ENCODE measurements around the gene CFTR. TPM values are rescaled to one million over a fixed set of nuclear protein-coding genes. Genes with fewer than 3 reads are reported as not detected.

Gene CFTR
- total and polyA plus RNA-seq, 9 of the 15 experiments (the other 6 are each of a cell fraction or from before 2014, with no cell fraction given), result 0.20 TPM; not detected in 8

- no peak for TF ChIP-seq REST (IDR thresholded peaks at IDR 0.05; ENCODE audit: borderline replicate concordance)
- no peak for TF ChIP-seq REST (CRISPR knock-in tag; IDR thresholded peaks at IDR 0.05; ENCODE audit: low read depth)
- no peak for TF ChIP-seq CREB3L1 (IDR thresholded peaks at IDR 0.05; ENCODE audit: borderline replicate concordance, low read depth)
- no peak for TF ChIP-seq ZNF398 (CRISPR knock-in tag; IDR thresholded peaks at IDR 0.05)
- no peak for TF ChIP-seq JUN (IDR thresholded peaks at IDR 0.05; ENCODE audit: borderline replicate concordance, low read depth, low read length)
- no peak for TF ChIP-seq JUN (CRISPR knock-in tag; IDR thresholded peaks at IDR 0.05; ENCODE audit: borderline replicate concordance)
- TF ChIP-seq RBM22 (IDR thresholded peaks at IDR 0.05; ENCODE audit: low read depth, low read length, poor library complexity, severe bottlenecking), result no peak
- TF ChIP-seq ZFP1 (CRISPR knock-in tag; IDR thresholded peaks at IDR 0.05), result no peak
- no peak for TF ChIP-seq HDAC8 (tag; IDR thresholded peaks at IDR 0.05)
Observed at GRCh38 chr7:117592011-117592635, 112.3 kb downstream of the CFTR start (continued).
